Muscle of leg (tissue), 11 donors: ENCODE results near the gene TBX15. TPM values are rescaled to one million over a fixed set of nuclear protein-coding genes. Genes with fewer than 3 reads are reported as not detected.

ENCODE experiments used
- DNase-seq: peaks from one replicate; pipeline ENCODE4 v3.0.0; 2013
- H3K27ac ChIP-seq: one replicate; pipeline ENCODE4 v1.5.1; 2013; ENCODE audit warnings: mild to moderate bottlenecking, low read length, control low read depth
- H3K27me3 ChIP-seq: one replicate; pipeline ENCODE4 v1.6.1; 2013; ENCODE audit warnings: low read length; ENCODE audit not compliant: control insufficient read depth, insufficient read depth
- H3K36me3 ChIP-seq: one replicate; pipeline ENCODE4 v1.6.1; 2013; ENCODE audit warnings: low read length; ENCODE audit not compliant: control insufficient read depth, insufficient read depth
- H3K4me1 ChIP-seq: one replicate; pipeline ENCODE4 v1.6.1; 2013; ENCODE audit warnings: low read length; ENCODE audit not compliant: control insufficient read depth, insufficient read depth
- H3K4me3 ChIP-seq: one replicate; pipeline ENCODE4 v1.5.1; 2013; ENCODE audit warnings: low read length, control low read depth
- H3K9me3 ChIP-seq: replicated peaks from 2 replicates; pipeline ENCODE4 v1.6.1; 2013; ENCODE audit warnings: low read depth, low read length; ENCODE audit not compliant: control insufficient read depth
- WGBS: methylation state at CpG from one replicate; pipeline ENCODE4 v1.1.5; 2013; ENCODE audit warnings: missing lambda C conversion rate; ENCODE audit not compliant: insufficient coverage; 5-methylcytosine and 5-hydroxymethylcytosine counted together
- polyA plus RNA-seq, 8 donors: library from polyadenylated mRNA; unstranded; fragments of 120-200 nt; gene quantifications; one replicate each; pipeline versions ENCODE4 v1.2.1 to v1.2.3, GENCODE V29; 2013; ENCODE audit warnings: inconsistent platforms in 1 of 8, low replicate concordance in 1 of 8; ENCODE audit not compliant: insufficient read length in 8 of 8, insufficient read depth in 1 of 8
- total RNA-seq: library from RNA; stranded (reverse); fragments of 120-200 nt; gene quantifications from one replicate; pipeline ENCODE4 v1.2.4, GENCODE V29; 2013

The TBX15 gene
- total and polyA plus RNA-seq, 9 donors, result 41.4 to 72.7 (median 53.8) TPM

- no peak overlapping the region for H3K4me3 ChIP-seq
- DNase-seq, result no peak
- H3K9me3 ChIP-seq, result no peaks in the 10 kb centered on the region
- H3K36me3 ChIP-seq, result no peaks in the 10 kb centered on the region
- H3K4me1 ChIP-seq, result peaks cover 9% of the 10 kb centered on the region
- H3K27me3 ChIP-seq, result no peaks in the 10 kb centered on the region
- H3K27ac ChIP-seq, result no peak overlapping the region
- no CpG with 5 or more reads among the region's 2 CpGs for WGBS
Observed at GRCh38 chr1:118868387-118868786, 119.8 kb downstream of the TBX15 start.

- H3K27me3 ChIP-seq, result no peaks in the 10 kb centered on the region
- H3K36me3 ChIP-seq, result no peaks in the 10 kb centered on the region
- H3K9me3 ChIP-seq, result no peaks in the 10 kb centered on the region
- no peak overlapping the region for H3K27ac ChIP-seq
- peaks cover 4% of the 10 kb centered on the region for H3K4me1 ChIP-seq
- DNase-seq, result no peak
- no peak overlapping the region for H3K4me3 ChIP-seq
- WGBS, result 80% methylated on average over 1 of the region's 6 CpGs
Observed at GRCh38 chr1:118866330-118866729, 121.8 kb downstream of the TBX15 start.

- Histone ChIP-seq H3K4me3 (no peak overlapping the region), H3K4me1 (no peaks in the 10 kb centered on the region), H3K36me3 (no peaks in the 10 kb centered on the region), H3K9me3 (no peaks in the 10 kb centered on the region), H3K27ac (no peak overlapping the region), H3K27me3 (no peaks in the 10 kb centered on the region)
- no peak for DNase-seq
- WGBS, result 50% methylated on average over 2 of the region's 3 CpGs
Observed at GRCh38 chr1:118863688-118864087, 124.5 kb downstream of the TBX15 start.

GRCh38 chr1:118862755-118863154, 125.4 kb downstream of the TBX15 start:
- Histone ChIP-seq H3K4me3 (no peak overlapping the region), H3K27me3 (no peaks in the 10 kb centered on the region), H3K4me1 (no peaks in the 10 kb centered on the region), H3K36me3 (no peaks in the 10 kb centered on the region), H3K27ac (no peak overlapping the region), H3K9me3 (no peaks in the 10 kb centered on the region)
- no CpG with 5 or more reads among the region's 2 CpGs for WGBS
- DNase-seq, result no peak

GRCh38 chr1:118861216-118861615, 126.9 kb downstream of the TBX15 start:
- H3K4me1 ChIP-seq, result no peaks in the 10 kb centered on the region
- DNase-seq, result no peak
- no peak overlapping the region for H3K27ac ChIP-seq
- no peak overlapping the region for H3K4me3 ChIP-seq
- no peaks in the 10 kb centered on the region for H3K27me3 ChIP-seq
- no peaks in the 10 kb centered on the region for H3K9me3 ChIP-seq
- no peaks in the 10 kb centered on the region for H3K36me3 ChIP-seq

- no peaks in the 10 kb centered on the region for H3K9me3 ChIP-seq
- no peak overlapping the region for H3K4me3 ChIP-seq
- no peak for DNase-seq
- WGBS, result 90% methylated on average over 1 of the region's 3 CpGs
- no peaks in the 10 kb centered on the region for H3K4me1 ChIP-seq
- no peak overlapping the region for H3K27ac ChIP-seq
- H3K36me3 ChIP-seq, result no peaks in the 10 kb centered on the region
- no peaks in the 10 kb centered on the region for H3K27me3 ChIP-seq
Observed at GRCh38 chr1:118859999-118860398, 128.1 kb downstream of the TBX15 start.

GRCh38 chr1:118846443-118846842, 141.7 kb downstream of the TBX15 start:
- no CpG with 5 or more reads among the region's 2 CpGs for WGBS
- H3K36me3 ChIP-seq, result no peaks in the 10 kb centered on the region
- no peaks in the 10 kb centered on the region for H3K9me3 ChIP-seq

GRCh38 chr1:118842452-118843201, 145.5 kb downstream of the TBX15 start:
- peak; percentile 81 for DNase-seq
- Histone ChIP-seq H3K27me3 (no peaks in the 10 kb centered on the region), H3K4me1 (peaks cover 14% of the 10 kb centered on the region), H3K27ac (peak overlapping the region; percentile 84), H3K9me3 (no peaks in the 10 kb centered on the region), H3K4me3 (no peak overlapping the region), H3K36me3 (no peaks in the 10 kb centered on the region)
- 43% methylated on average over 5 of the region's 14 CpGs for WGBS

More at GRCh38 chr1:118846443-118846842, 141.7 kb downstream of the TBX15 start:
- no peak overlapping the region for H3K27ac ChIP-seq
- no peaks in the 10 kb centered on the region for H3K27me3 ChIP-seq
- H3K4me3 ChIP-seq, result no peak overlapping the region
- DNase-seq, result no peak
- H3K4me1 ChIP-seq, result peaks cover 11% of the 10 kb centered on the region

- peak overlapping the region; percentile 84 for H3K27ac ChIP-seq
- H3K4me3 ChIP-seq, result no peak overlapping the region
- no peaks in the 10 kb centered on the region for H3K36me3 ChIP-seq
- DNase-seq, result no peak
- peaks cover 14% of the 10 kb centered on the region for H3K4me1 ChIP-seq
- H3K9me3 ChIP-seq, result no peaks in the 10 kb centered on the region
- no peaks in the 10 kb centered on the region for H3K27me3 ChIP-seq
Observed at GRCh38 chr1:118841521-118841920, 146.6 kb downstream of the TBX15 start.
